Measurements from ENCODE around the gene RBM24.

DNA sequence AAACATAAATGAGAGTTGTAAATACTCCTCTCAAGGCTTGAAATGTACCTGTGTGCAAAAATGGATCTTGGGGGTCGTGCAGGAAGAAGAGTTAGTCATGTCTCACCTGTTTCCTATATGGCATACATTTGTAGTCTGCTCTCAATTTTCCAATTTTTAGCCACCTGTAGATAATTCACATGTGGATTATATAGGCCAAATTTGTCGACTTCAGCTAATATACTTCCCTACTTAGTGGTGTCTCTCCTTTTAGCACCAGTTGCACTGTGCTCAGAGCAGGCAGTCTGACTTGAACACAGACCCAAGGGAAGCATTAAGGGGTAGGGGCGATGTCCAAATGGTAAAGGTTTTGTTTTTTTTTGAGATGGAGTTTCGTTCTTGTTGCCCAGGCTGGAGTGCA lies 1.9 kb downstream of the RBM24 start:
- TF ChIP-seq KDM2B (CRISPR knock-in tag; IDR thresholded peaks at IDR 0.05) (no peak), GABPA (tag; conservative IDR thresholded peaks at IDR 0.05; ENCODE audit: low read depth) (no peak), ELF1 (tag; IDR thresholded peaks at IDR 0.05) (no peak), ZNF274 (IDR thresholded peaks at IDR 0.05; ENCODE audit: borderline replicate concordance, low read depth, low read length) (no peak), MYC (IDR thresholded peaks at IDR 0.05; ENCODE audit: low read depth, low read length) (no peak), MYC (CRISPR knock-in tag; IDR thresholded peaks at IDR 0.05; ENCODE audit: borderline replicate concordance, low read depth) (no peak), MAFK (IDR thresholded peaks at IDR 0.05; ENCODE audit: low read length) (no peak), GTF2E2 (tag; IDR thresholded peaks at IDR 0.05) (no peak), NR3C1 (CRISPR knock-in tag; IDR thresholded peaks at IDR 0.05) (no peak), EZH2 (IDR thresholded peaks at IDR 0.05; ENCODE audit: borderline replicate concordance, low read depth, low read length) (no peak), EP300 (IDR thresholded peaks at IDR 0.05; ENCODE audit: low read length) (no peak)
- TF ChIP-seq, protein P1, sequence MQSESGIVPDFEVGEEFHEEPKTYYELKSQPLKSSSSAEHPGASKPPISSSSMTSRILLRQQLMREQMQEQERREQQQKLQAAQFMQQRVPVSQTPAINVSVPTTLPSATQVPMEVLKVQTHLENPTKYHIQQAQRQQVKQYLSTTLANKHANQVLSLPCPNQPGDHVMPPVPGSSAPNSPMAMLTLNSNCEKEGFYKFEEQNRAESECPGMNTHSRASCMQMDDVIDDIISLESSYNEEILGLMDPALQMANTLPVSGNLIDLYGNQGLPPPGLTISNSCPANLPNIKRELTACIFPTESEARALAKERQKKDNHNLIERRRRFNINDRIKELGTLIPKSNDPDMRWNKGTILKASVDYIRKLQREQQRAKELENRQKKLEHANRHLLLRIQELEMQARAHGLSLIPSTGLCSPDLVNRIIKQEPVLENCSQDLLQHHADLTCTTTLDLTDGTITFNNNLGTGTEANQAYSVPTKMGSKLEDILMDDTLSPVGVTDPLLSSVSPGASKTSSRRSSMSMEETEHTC (IDR thresholded peaks at IDR 0.05): no peak
